MCF 10A (cell line): Measurements from ENCODE around the gene CDK17. TPM values are rescaled to one million over a fixed set of nuclear protein-coding genes. Genes with fewer than 3 reads are reported as not detected.

Source experiments
- BruUV-seq: library from RNA; stranded (reverse); fragments of 400-500 nt; replicated peaks from 2 replicates; lab custom pipeline; 2021; lab: Mats Ljungman, UMichigan
- CTCF ChIA-PET: fragments of 300-600 bp; sonication (Branson Sonifier 250); formaldehyde crosslinking; extraction: SDS; loops from one replicate; lab custom pipeline; 2021; ENCODE audit warnings: antibody characterized with exemption, inconsistent platforms; lab: Yijun Ruan, JAX
- POLR2A ChIA-PET: fragments of 300-600, 350-650 bp; sonication (Branson Sonifier 250); formaldehyde crosslinking; extraction: SDS; loops from one replicate; lab custom pipeline; 2020; ENCODE audit warnings: antibody characterized with exemption, inconsistent platforms; lab: Yijun Ruan, JAX
- DNase-seq: peaks from one replicate; pipeline ENCODE4 v3.0.0-alpha.2; 2018; ENCODE audit not compliant: unreplicated experiment
- H3K27ac Mint-ChIP-seq: one replicate; pipeline ENCODE4 v1.8.0; 2022; ENCODE audit warnings: mild to moderate bottlenecking, low read depth, mixed read lengths; ENCODE audit not compliant: unreplicated experiment
- H3K27me3 Mint-ChIP-seq: one replicate; pipeline ENCODE4 v1.8.0; 2022; ENCODE audit warnings: mixed read lengths; ENCODE audit not compliant: insufficient read depth, unreplicated experiment
- H3K36me3 Mint-ChIP-seq: one replicate; pipeline ENCODE4 v1.8.0; 2022; ENCODE audit warnings: mild to moderate bottlenecking, moderate library complexity, mixed read lengths; ENCODE audit not compliant: insufficient read depth, unreplicated experiment
- H3K4me1 Mint-ChIP-seq: one replicate; pipeline ENCODE4 v1.8.0; 2022; ENCODE audit warnings: mixed read lengths; ENCODE audit not compliant: insufficient read depth, unreplicated experiment
- H3K4me3 Mint-ChIP-seq: one replicate; pipeline ENCODE4 v1.8.0; 2022; ENCODE audit warnings: mild to moderate bottlenecking, moderate library complexity, mixed read lengths; ENCODE audit not compliant: unreplicated experiment
- H3K9me3 Mint-ChIP-seq: one replicate; pipeline ENCODE4 v1.8.0; 2022; ENCODE audit warnings: mixed read lengths; ENCODE audit not compliant: unreplicated experiment
- CTCF ChIP-seq: fragments of 200-600 bp; IDR thresholded peaks from one replicate; pipeline ENCODE4 v1.8.0; 2022; ENCODE audit warnings: antibody characterized with exemption, mild to moderate bottlenecking; ENCODE audit not compliant: unreplicated experiment
- intact Hi-C: fragments of 100-400 bp; cut with micrococcal nuclease; formaldehyde crosslinking; loops from 2 replicates; pipeline ENCODE4 v1.14.1; 2022
- total RNA-seq: library from RNA; stranded (reverse); gene quantifications from 2 replicates; pipeline ENCODE4 v1.2.3, GENCODE V29; 2022

The CDK17 gene
- total RNA-seq, 1 experiment from 2014 or later: 49.8 TPM

- no peaks in the 10 kb centered on the region for H3K9me3 Mint-ChIP-seq
- no peak for TF ChIP-seq CTCF
- peak; percentile 95 for DNase-seq
- peaks cover 48% of the 10 kb centered on the region for H3K4me1 Mint-ChIP-seq
- ChIA-PET POLR2A (interaction anchor here (0.6 to 4.3 kb wide), 17 partner anchors 9 to 198 kb away, joined by 3 to 77 read pairs (median 3); partner anchors contain the start of genes CDK17 and LTA4H), CTCF (interaction anchor here (0.6 to 2.3 kb wide), 9 partner anchors 12 to 316 kb away, joined by 3 to 14 read pairs (median 3); no protein-coding TSS in a partner anchor)
- H3K27me3 Mint-ChIP-seq: no peaks in the 10 kb centered on the region
- intact Hi-C loops: loop anchor here (2.0 kb wide), 1 partner anchor 13 kb away; no protein-coding TSS in a partner anchor
- H3K36me3 Mint-ChIP-seq: peaks cover 38% of the 10 kb centered on the region
- BruUV-seq: no TSS peak
- H3K27ac Mint-ChIP-seq: peak overlapping the region; percentile 95
- peak overlapping the region; percentile 6 for H3K4me3 Mint-ChIP-seq
Observed at GRCh38 chr12:96233939-96234461, 166.2 kb downstream of the CDK17 start.

- Mint-ChIP-seq H3K36me3 (peaks cover 45% of the 10 kb centered on the region), H3K4me1 (peaks cover 54% of the 10 kb centered on the region), H3K9me3 (no peaks in the 10 kb centered on the region), H3K4me3 (no peak overlapping the region), H3K27me3 (no peaks in the 10 kb centered on the region), H3K27ac (peak overlapping the region; percentile 95)
- BruUV-seq: no TSS peak
- intact Hi-C loops: no loop called here
- DNase-seq: no peak
- POLR2A ChIA-PET: interaction anchor here (0.6 to 4.3 kb wide), 10 partner anchors 13 to 186 kb away, joined by 3 to 77 read pairs (median 6); partner anchors contain the start of gene CDK17
- no peak for TF ChIP-seq CTCF
- CTCF ChIA-PET: interaction anchor here (0.6 to 2.3 kb wide), 4 partner anchors 13 to 315 kb away, joined by 3 to 14 read pairs (median 6); no protein-coding TSS in a partner anchor
Observed at GRCh38 chr12:96233168-96233567, 167.1 kb downstream of the CDK17 start.

- TF ChIP-seq CTCF: no peak
- Mint-ChIP-seq H3K27me3 (no peaks in the 10 kb centered on the region), H3K27ac (peak overlapping the region; percentile 95), H3K4me3 (no peak overlapping the region), H3K36me3 (peaks cover 57% of the 10 kb centered on the region), H3K4me1 (peaks cover 47% of the 10 kb centered on the region), H3K9me3 (no peaks in the 10 kb centered on the region)
- no peak for DNase-seq
- intact Hi-C loops: no loop called here
- no TSS peak for BruUV-seq
- CTCF ChIA-PET: interaction anchor here (0.9 kb wide), 2 partner anchors 10 to 16 kb away, joined by 3 read pairs; no protein-coding TSS in a partner anchor
- POLR2A ChIA-PET: interaction anchor here (1.4 to 2.8 kb wide), 2 partner anchors 10 to 35 kb away, joined by 3 to 21 read pairs; no protein-coding TSS in a partner anchor
Observed at GRCh38 chr12:96230646-96231045, 169.6 kb downstream of the CDK17 start.

GRCh38 chr12:96228566-96229248 lies 171.5 kb downstream of the CDK17 start:
- Mint-ChIP-seq H3K4me1 (peaks cover 29% of the 10 kb centered on the region), H3K9me3 (no peaks in the 10 kb centered on the region), H3K36me3 (peaks cover 63% of the 10 kb centered on the region), H3K27me3 (no peaks in the 10 kb centered on the region), H3K27ac (peak overlapping the region; percentile 93), H3K4me3 (no peak overlapping the region)
- TF ChIP-seq CTCF: no peak
- intact Hi-C loops: no loop called here
- no peak for DNase-seq
- BruUV-seq: no TSS peak
- CTCF ChIA-PET: interaction anchor here (0.6 to 1.9 kb wide), 8 partner anchors 8 to 172 kb away, joined by 3 to 7 read pairs (median 3); partner anchors contain the start of gene CDK17
- POLR2A ChIA-PET: interaction anchor here (0.7 to 2.3 kb wide), 9 partner anchors 9 to 272 kb away, joined by 3 to 30 read pairs (median 5); no protein-coding TSS in a partner anchor
